ENCODE results near the gene SDHB. TPM values are rescaled to one million over a fixed set of nuclear protein-coding genes. Genes with fewer than 3 reads are reported as not detected.

Gene SDHB
- total and polyA plus RNA-seq, 10 of the 15 experiments (the other 5 are each of a cell fraction or from before 2014, with no cell fraction given) = 101 to 319 (median 188) TPM

- TF ChIP-seq ZBTB11 (CRISPR knock-in tag; IDR thresholded peaks at IDR 0.05) (no peak), WRNIP1 (IDR thresholded peaks at IDR 0.05; ENCODE audit: borderline replicate concordance, low read depth, low read length) (no peak), SREBF1 (IDR thresholded peaks at IDR 0.05; ENCODE audit: low read length) (no peak), PAX8 (IDR thresholded peaks at IDR 0.05) (no peak), RELA (IDR thresholded peaks at IDR 0.05; ENCODE audit: borderline replicate concordance, partially characterized antibody) (peak; percentile 54), CEBPB (IDR thresholded peaks at IDR 0.05; ENCODE audit: borderline replicate concordance in 1 of 2, low read depth in 2 of 2, low read length in 2 of 2) (no peak), ZSCAN29 (IDR thresholded peaks at IDR 0.05) (0 out of 2 replicates have a peak, but pooled peaks have one; percentile 10), CBX3 (IDR thresholded peaks at IDR 0.05; ENCODE audit: borderline replicate concordance, low read depth) (no peak), SUPT20H (IDR thresholded peaks at IDR 0.05; ENCODE audit: borderline replicate concordance, control insufficient read depth, low read depth, low read length) (no peak), E4F1 (IDR thresholded peaks at IDR 0.05; ENCODE audit: borderline replicate concordance, partially characterized antibody) (no peak), MYC (IDR thresholded peaks at IDR 0.05; ENCODE audit: insufficient read depth, insufficient read length, insufficient replicate concordance, low read length, severe bottlenecking) (no peak), E2F4 (IDR thresholded peaks at IDR 0.05; ENCODE audit: low read depth, low read length) (no peak), ZBED1 (IDR thresholded peaks at IDR 0.05; ENCODE audit: borderline replicate concordance) (no peak), YY1 (IDR thresholded peaks at IDR 0.05; ENCODE audit: low read depth, low read length) (peak; percentile 68), IRF3 (IDR thresholded peaks at IDR 0.05) (no peak), ELK1 (IDR thresholded peaks at IDR 0.05; ENCODE audit: low read depth, low read length) (no peak), POLR2A (IDR thresholded peaks at IDR 0.05; ENCODE audit: low read depth, low read length) (peak; percentile 65)
Observed at GRCh38 chr1:17011439-17012307, 42.2 kb downstream of the SDHB start, which contains the start of gene ATP13A2 (continued).

Measured in GM12878 (cell line).